Endothelial cell (in vitro differentiated cells): ENCODE measurements around the gene AFG3L2. TPM values are rescaled to one million over a fixed set of nuclear protein-coding genes. Genes with fewer than 3 reads are reported as not detected.
A peak's percentile ranks its signal among the peaks of the same experiment; 100 is the strongest.

Experiments
- DNase-seq: peaks from one replicate; pipeline ENCODE4 v3.0.0; 2021; ENCODE audit warnings: low spot score
- H3K27ac Mint-ChIP-seq: one replicate; pipeline ENCODE4 v1.8.0; 2021; ENCODE audit warnings: mixed read lengths, inconsistent platforms; ENCODE audit not compliant: unreplicated experiment
- H3K27me3 Mint-ChIP-seq: one replicate; pipeline ENCODE4 v1.8.0; 2021; ENCODE audit warnings: mild to moderate bottlenecking, moderate library complexity, mixed read lengths, inconsistent platforms; ENCODE audit not compliant: unreplicated experiment
- H3K36me3 Mint-ChIP-seq: one replicate; pipeline ENCODE4 v1.8.0; 2021; ENCODE audit warnings: mild to moderate bottlenecking, low read depth, mixed read lengths, inconsistent platforms; ENCODE audit not compliant: unreplicated experiment
- H3K4me1 Mint-ChIP-seq: one replicate; pipeline ENCODE4 v1.8.0; 2021; ENCODE audit warnings: mild to moderate bottlenecking, mixed read lengths, inconsistent platforms; ENCODE audit not compliant: unreplicated experiment
- H3K4me3 Mint-ChIP-seq: one replicate; pipeline ENCODE4 v1.8.0; 2021; ENCODE audit warnings: mild to moderate bottlenecking, mixed read lengths, inconsistent platforms; ENCODE audit not compliant: unreplicated experiment
- H3K9me3 Mint-ChIP-seq: one replicate; pipeline ENCODE4 v1.8.0; 2021; ENCODE audit warnings: mixed read lengths, inconsistent platforms; ENCODE audit not compliant: unreplicated experiment
- total RNA-seq: library from RNA; stranded (reverse); fragmentation: NEBNext Ultra II Directional; extraction: Animal tissue kit (Norgen Biotek cat#: 25700); gene quantifications from one replicate; pipeline ENCODE4 v1.2.1, GENCODE V29; 2021; ENCODE audit not compliant: unreplicated experiment
- TF ChIP-seq, protein P1 (sequence below): fragments of 200-600 bp; sonication (generic); IDR thresholded peaks from one replicate; pipeline ENCODE4 v1.5.0; 2021; ENCODE audit warnings: antibody characterized with exemption; ENCODE audit not compliant: unreplicated experiment

AFG3L2 gene
- total RNA-seq, 1 donor from 2014 or later = 47.7 TPM

GRCh38 chr18:12299862-12300261, 77.2 kb downstream of the AFG3L2 start:
- TF ChIP-seq, protein P1, sequence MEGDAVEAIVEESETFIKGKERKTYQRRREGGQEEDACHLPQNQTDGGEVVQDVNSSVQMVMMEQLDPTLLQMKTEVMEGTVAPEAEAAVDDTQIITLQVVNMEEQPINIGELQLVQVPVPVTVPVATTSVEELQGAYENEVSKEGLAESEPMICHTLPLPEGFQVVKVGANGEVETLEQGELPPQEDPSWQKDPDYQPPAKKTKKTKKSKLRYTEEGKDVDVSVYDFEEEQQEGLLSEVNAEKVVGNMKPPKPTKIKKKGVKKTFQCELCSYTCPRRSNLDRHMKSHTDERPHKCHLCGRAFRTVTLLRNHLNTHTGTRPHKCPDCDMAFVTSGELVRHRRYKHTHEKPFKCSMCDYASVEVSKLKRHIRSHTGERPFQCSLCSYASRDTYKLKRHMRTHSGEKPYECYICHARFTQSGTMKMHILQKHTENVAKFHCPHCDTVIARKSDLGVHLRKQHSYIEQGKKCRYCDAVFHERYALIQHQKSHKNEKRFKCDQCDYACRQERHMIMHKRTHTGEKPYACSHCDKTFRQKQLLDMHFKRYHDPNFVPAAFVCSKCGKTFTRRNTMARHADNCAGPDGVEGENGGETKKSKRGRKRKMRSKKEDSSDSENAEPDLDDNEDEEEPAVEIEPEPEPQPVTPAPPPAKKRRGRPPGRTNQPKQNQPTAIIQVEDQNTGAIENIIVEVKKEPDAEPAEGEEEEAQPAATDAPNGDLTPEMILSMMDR = no peak
- H3K27ac Mint-ChIP-seq = no peak overlapping the region
- H3K4me3 Mint-ChIP-seq = no peak overlapping the region
- no peaks in the 10 kb centered on the region for H3K36me3 Mint-ChIP-seq
- no peak for DNase-seq
- H3K9me3 Mint-ChIP-seq = no peaks in the 10 kb centered on the region
- peaks cover 3% of the 10 kb centered on the region for H3K27me3 Mint-ChIP-seq
- peaks cover 13% of the 10 kb centered on the region for H3K4me1 Mint-ChIP-seq

DNA sequence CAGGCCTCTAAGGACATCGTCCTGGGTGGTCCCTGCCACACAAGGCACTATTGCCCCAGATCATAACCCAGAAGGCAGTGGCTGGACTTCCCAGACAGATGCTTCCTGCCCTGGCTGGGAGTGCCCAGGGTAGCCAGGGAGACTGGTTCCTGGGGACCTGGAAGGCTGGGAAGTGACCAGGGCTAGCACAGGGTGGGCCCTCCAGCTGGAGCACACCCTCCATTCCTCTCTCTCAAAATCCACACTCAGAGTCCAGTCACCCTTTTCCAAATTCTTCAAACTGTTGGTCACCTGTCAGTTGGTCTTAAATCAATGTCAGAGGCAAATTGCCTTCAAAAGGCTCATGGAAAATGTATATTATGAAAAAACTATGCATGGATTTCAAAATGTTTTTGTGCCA, 80.6 kb downstream of the AFG3L2 start:
- no peak for DNase-seq
- Mint-ChIP-seq H3K36me3 (no peaks in the 10 kb centered on the region), H3K9me3 (no peaks in the 10 kb centered on the region), H3K4me1 (peaks cover 13% of the 10 kb centered on the region), H3K27me3 (peaks cover 4% of the 10 kb centered on the region), H3K4me3 (no peak overlapping the region), H3K27ac (no peak overlapping the region)
- TF ChIP-seq, protein P1 = no peak

- Mint-ChIP-seq H3K27me3 (peaks cover 4% of the 10 kb centered on the region), H3K36me3 (no peaks in the 10 kb centered on the region), H3K4me3 (no peak overlapping the region), H3K27ac (peak overlapping the region; percentile 52), H3K9me3 (no peaks in the 10 kb centered on the region), H3K4me1 (peaks cover 16% of the 10 kb centered on the region)
- TF ChIP-seq, protein P1 = no peak
- DNase-seq = no peak
Measured at GRCh38 chr18:12296087-12296403, 81.0 kb downstream of the AFG3L2 start.

DNA sequence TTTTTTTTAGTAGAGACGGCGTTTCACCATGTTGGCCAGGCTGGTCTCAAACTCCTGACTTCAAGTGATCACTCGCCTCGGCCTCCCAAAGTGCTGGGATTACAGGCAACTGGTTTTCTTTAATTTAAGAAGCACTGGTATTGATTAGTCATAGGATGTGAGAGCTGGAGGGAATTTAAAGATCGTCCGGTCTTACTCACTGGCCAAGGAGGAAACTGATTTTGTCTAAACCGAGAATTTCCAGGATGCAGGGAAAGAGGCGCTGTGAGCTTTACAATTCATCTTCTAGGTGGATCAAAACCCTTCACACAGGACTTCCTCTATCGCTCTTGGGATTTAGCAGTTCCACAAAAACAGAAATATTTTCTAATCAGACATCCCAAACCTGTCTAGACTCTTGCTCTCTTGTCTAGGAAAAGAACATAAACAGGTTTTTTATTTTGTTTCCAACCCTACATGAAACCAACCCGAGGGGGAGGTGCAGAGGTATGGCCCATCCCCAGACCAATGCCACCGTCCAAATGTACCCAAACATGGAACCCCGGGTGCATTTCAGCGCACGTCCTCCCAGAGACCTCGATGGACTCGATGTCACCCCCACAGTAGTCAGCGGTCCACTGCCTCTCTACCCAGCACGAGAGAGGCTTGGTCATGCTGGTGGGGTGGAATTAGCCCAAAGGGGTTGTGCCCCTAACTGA, 81.5 kb downstream of the AFG3L2 start:
- Mint-ChIP-seq H3K4me1 (peaks cover 16% of the 10 kb centered on the region), H3K27me3 (peaks cover 4% of the 10 kb centered on the region), H3K9me3 (no peaks in the 10 kb centered on the region), H3K4me3 (no peak overlapping the region), H3K27ac (peak overlapping the region; percentile 74), H3K36me3 (no peaks in the 10 kb centered on the region)
- TF ChIP-seq, protein P1 = no peak
- DNase-seq = no peak

GRCh38 chr18:12293831-12294230, 83.2 kb downstream of the AFG3L2 start:
- no peak overlapping the region for H3K4me3 Mint-ChIP-seq
- H3K27ac Mint-ChIP-seq = no peak overlapping the region
- H3K9me3 Mint-ChIP-seq = no peaks in the 10 kb centered on the region
- TF ChIP-seq, protein P1 = no peak
- H3K36me3 Mint-ChIP-seq = no peaks in the 10 kb centered on the region
- H3K4me1 Mint-ChIP-seq = peaks cover 29% of the 10 kb centered on the region
- H3K27me3 Mint-ChIP-seq = peaks cover 2% of the 10 kb centered on the region
- DNase-seq = no peak
